ENCODE data around the gene C1QTNF9B.
A peak's percentile ranks its signal among the peaks of the same experiment; 100 is the strongest.

The C1QTNF9B gene

GRCh38 chr13:23858546-23858945 is 38.8 kb downstream of the C1QTNF9B start:
- no peak for DNase-seq (ENCODE audit: low spot score)

GRCh38 chr13:23856008-23856750 is 41.1 kb downstream of the C1QTNF9B start:
- DNase-seq (ENCODE audit: low spot score): no peak

- no peak for DNase-seq (ENCODE audit: low spot score)
Observed at GRCh38 chr13:23855360-23855759, 41.9 kb downstream of the C1QTNF9B start.

GRCh38 chr13:23852351-23852750 is 45.0 kb downstream of the C1QTNF9B start:
- no peak for DNase-seq (ENCODE audit: low spot score)

GRCh38 chr13:23851106-23851505 is 46.2 kb downstream of the C1QTNF9B start:
- DNase-seq (ENCODE audit: low spot score): no peak

- DNase-seq (ENCODE audit: low spot score): no peak
Observed at GRCh38 chr13:23850134-23850533, 47.2 kb downstream of the C1QTNF9B start.

GRCh38 chr13:23849670-23850069 is 47.6 kb downstream of the C1QTNF9B start:
- DNase-seq (ENCODE audit: low spot score): no peak

- peak; percentile 33 for DNase-seq (ENCODE audit: low spot score)
Observed at GRCh38 chr13:23848646-23849141, 48.6 kb downstream of the C1QTNF9B start.

GRCh38 chr13:23848019-23848418 is 49.3 kb downstream of the C1QTNF9B start:
- peak; percentile 24 for DNase-seq (ENCODE audit: low spot score)

GRCh38 chr13:23847497-23847896 is 49.8 kb downstream of the C1QTNF9B start:
- DNase-seq (ENCODE audit: low spot score): no peak

GRCh38 chr13:23845105-23845725 is 52.1 kb downstream of the C1QTNF9B start:
- no peak for DNase-seq (ENCODE audit: low spot score)

GRCh38 chr13:23844132-23844531 is 53.2 kb downstream of the C1QTNF9B start:
- DNase-seq (ENCODE audit: low spot score): no peak

GRCh38 chr13:23843436-23843835 is 53.9 kb downstream of the C1QTNF9B start:
- no peak for DNase-seq (ENCODE audit: low spot score)

GRCh38 chr13:23842406-23842805 is 54.9 kb downstream of the C1QTNF9B start:
- no peak for DNase-seq (ENCODE audit: low spot score)

All from AG20443 (cell line).